ENCODE measurements around the gene IFT57.

- TF ChIP-seq CTCF (IDR thresholded peaks at IDR 0.05; ENCODE audit: low read length) (no peak), EZH2phosphoT487 (IDR thresholded peaks at IDR 0.05; ENCODE audit: low read length) (no peak), EZH2 (optimal IDR thresholded peaks at IDR 0.05; ENCODE audit: low read depth, low read length) (no peak)
Observed at GRCh38 chr3:108201258-108201657, 21.0 kb downstream of the IFT57 start.
